Epithelial cell of proximal tubule (primary cell): ENCODE results near the gene ING5. TPM values are rescaled to one million over a fixed set of nuclear protein-coding genes. Genes with fewer than 3 reads are reported as not detected.

ENCODE experiments used
- DNase-seq: peaks from one replicate; pipeline ENCODE4 v3.0.0-alpha.2; 2011; ENCODE audit warnings: low read depth
- H3K4me3 ChIP-seq: 2 replicates; pipeline ENCODE4 v1.5.1; 2011; ENCODE audit warnings: low read depth, mild to moderate bottlenecking, low read length
- total RNA-seq: library from RNA; depleted of rRNA; stranded (reverse); fragments of >200 nt; gene quantifications from 2 replicates; pipeline ENCODE4 v1.2.3, GENCODE V29; 2015
- TF ChIP-seq, protein P1 (sequence below): conservative IDR thresholded peaks from 2 replicates; pipeline ENCODE4 v1.5.1; 2012; ENCODE audit warnings: low read depth, mild to moderate bottlenecking, low read length

ING5 gene
- total RNA-seq, 1 donor from 2014 or later, result 10.4 TPM

DNA sequence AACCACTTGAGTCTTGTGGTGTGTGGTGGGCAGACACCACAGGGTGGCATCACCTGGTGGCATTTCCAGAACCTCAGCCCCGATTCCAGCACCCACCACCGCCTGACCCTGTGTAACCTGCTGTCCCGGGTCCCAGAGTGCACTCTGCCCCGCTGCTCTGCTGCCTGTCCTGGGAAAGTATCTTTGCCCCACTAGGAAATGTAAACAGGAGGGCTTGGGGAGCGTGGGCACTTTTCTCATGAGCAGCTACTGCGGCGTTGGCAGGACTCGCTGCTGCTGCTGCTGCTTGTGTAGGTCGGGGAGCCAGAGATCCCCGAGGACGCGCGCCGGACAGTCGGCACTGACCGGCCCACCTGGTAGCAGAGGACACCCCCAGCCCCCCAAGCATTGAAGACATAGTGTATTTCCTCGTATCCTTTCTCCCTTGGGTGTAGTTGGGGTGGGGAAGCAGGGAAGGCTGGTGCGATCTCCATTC, 28.6 kb upstream of the ING5 start:
- TF ChIP-seq, protein P1, sequence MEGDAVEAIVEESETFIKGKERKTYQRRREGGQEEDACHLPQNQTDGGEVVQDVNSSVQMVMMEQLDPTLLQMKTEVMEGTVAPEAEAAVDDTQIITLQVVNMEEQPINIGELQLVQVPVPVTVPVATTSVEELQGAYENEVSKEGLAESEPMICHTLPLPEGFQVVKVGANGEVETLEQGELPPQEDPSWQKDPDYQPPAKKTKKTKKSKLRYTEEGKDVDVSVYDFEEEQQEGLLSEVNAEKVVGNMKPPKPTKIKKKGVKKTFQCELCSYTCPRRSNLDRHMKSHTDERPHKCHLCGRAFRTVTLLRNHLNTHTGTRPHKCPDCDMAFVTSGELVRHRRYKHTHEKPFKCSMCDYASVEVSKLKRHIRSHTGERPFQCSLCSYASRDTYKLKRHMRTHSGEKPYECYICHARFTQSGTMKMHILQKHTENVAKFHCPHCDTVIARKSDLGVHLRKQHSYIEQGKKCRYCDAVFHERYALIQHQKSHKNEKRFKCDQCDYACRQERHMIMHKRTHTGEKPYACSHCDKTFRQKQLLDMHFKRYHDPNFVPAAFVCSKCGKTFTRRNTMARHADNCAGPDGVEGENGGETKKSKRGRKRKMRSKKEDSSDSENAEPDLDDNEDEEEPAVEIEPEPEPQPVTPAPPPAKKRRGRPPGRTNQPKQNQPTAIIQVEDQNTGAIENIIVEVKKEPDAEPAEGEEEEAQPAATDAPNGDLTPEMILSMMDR, result no peak
- H3K4me3 ChIP-seq, result no peak overlapping the region
- no peak for DNase-seq

DNA sequence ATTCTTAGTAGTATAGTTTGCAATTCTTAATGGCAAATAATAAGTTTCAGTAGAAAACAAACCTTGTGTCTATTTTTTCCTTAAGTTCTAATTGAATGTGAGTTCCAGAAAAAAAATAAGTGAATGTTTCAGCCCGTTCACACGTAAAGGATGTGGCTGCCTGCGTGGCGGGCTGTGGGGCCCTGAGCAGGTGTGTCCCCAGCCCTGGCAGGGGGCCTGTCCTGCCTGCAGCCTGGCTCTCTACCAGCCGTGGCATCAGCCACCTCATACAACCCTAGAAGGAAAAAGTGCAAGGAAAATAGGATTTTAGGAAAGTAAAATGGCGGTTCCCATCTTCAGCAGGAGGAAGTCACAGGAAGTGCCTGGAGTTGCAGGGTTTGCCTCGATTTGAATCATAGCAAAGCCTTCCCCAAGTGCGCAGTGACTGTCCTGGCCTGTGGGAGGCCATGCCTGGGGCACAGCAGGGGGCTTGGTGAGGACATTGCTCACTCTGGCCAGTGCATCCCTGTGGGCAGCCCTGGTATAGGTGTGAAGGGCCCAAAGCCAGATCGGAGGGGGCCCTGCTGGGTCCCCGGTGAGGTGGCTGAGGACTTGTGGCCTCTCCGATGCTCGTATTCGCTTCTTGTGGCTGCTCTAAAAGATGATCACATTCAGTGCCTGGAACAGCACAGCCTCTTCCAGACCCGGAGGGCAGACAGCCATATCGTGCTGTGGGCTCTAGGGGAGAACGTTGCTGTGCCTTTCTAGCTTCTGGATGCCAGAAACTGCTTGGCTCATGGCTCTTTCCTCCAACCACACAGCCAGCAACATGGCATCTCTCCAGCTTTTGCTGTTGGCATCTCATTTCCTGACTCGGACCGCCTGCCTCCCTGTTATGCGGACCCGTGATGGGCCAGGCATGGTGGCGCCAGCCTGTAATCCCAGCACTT, 27.8 kb upstream of the ING5 start:
- TF ChIP-seq, protein P1, result no peak
- H3K4me3 ChIP-seq, result no peak overlapping the region
- DNase-seq, result no peak

DNA sequence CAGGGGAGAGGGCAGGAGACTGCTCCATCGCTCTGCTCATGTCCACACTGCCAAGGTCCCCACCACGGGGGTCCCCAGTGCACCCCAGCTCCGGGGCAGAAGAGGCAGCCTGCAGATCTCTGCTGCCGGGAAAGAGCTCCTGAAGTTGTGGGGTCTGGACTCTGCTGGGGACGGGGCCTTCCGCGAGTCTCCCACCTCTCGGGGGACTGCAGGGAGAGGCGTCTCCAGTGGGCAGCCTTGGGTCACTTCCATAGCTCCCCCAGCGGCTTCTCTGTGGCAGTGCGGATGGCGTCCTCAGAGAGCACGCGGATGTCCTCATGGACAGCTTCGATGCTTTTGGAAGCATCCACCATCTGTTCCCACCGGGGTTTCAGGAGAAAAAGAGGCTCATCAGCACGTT, 26.0 kb upstream of the ING5 start:
- DNase-seq, result no peak
- H3K4me3 ChIP-seq, result no peak overlapping the region
- TF ChIP-seq, protein P1, result no peak

DNA sequence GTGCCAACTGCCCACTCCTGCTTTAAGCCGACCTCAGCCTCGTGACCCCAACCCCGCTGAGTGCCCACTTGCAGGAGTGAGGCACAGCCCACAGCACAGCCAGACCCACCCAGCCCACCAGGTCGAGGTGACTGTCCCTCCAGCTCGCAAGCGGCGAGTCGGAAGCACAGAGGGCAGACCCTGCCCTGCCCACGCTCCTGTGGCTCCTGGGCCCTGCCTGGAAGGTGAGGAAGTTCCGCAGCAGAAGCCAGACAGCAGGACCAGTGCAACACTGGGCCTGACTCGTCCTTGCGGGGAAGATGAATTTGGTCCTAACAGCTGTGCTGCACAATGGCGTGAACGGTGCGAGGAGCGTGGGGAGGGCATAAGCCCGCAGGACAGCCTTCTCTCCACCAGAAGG, 25.2 kb upstream of the ING5 start:
- TF ChIP-seq, protein P1, result no peak
- no peak overlapping the region for H3K4me3 ChIP-seq
- DNase-seq, result no peak

DNA sequence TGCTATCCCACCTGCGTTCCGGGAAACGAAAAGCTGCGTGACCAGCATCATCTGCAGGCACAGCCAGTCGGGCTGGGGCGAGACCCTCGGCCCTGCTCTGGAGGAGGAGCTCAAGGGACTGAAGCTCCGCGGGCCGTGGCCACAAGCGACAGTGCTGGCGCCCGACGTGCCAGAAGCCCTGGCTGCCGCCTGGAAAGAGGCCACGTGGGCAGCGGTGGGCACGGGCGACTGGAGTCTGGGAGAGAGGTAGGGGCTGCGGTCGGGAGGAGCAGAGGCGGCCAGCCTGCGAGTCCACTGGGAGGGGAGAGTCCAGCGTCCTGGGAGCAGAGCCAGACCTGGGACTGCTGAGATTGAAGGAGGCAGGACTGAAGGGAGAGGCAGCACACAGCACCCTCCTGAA, 24.4 kb upstream of the ING5 start:
- no peak for DNase-seq
- no peak overlapping the region for H3K4me3 ChIP-seq
- TF ChIP-seq, protein P1, result no peak

DNA sequence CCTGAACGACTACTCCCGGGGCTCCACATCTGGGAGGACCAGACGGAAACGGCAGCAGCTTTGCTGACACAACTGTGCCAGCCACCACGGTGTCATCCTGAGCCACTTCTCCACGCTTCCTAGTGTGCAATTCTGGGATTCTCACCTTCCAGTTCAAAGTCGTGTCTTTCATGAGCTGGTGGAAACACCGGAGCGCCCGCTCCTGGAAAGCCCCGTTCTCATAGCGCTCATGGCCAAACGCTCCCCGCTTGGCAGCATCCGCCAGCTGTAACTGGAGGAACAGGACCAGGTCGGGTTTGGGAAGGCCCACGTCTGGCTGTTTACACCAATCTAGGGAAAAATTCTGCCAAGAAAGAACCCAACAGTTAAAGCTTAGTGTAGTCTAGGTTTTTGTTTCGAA, 23.5 kb upstream of the ING5 start:
- no peak overlapping the region for H3K4me3 ChIP-seq
- TF ChIP-seq, protein P1, result no peak
- DNase-seq, result no peak
